Muscle layer of colon (tissue), 2 donors: ENCODE data around the gene MITF.
A peak's percentile ranks its signal among the peaks of the same experiment; 100 is the strongest.

ENCODE experiments used
- H3K27ac ChIP-seq: one replicate; pipeline ENCODE4 v1.7.0; 2013; ENCODE audit warnings: low read depth, mild to moderate bottlenecking, low read length, moderate library complexity
- H3K27me3 ChIP-seq, 2 donors: one replicate each; pipeline ENCODE4 v1.7.0; 2013; ENCODE audit warnings: low read length in 2 of 2, mild to moderate bottlenecking in 2 of 2; ENCODE audit not compliant: insufficient read depth in 2 of 2, control insufficient read depth in 1 of 2
- H3K36me3 ChIP-seq: one replicate; pipeline ENCODE4 v1.7.0; 2013; ENCODE audit warnings: mild to moderate bottlenecking, low read length; ENCODE audit not compliant: insufficient read depth
- H3K4me1 ChIP-seq: one replicate; pipeline ENCODE4 v1.7.0; 2013; ENCODE audit warnings: mild to moderate bottlenecking, low read length; ENCODE audit not compliant: insufficient read depth
- H3K4me3 ChIP-seq, 2 donors: one replicate each; pipeline ENCODE4 v1.7.0; 2013; ENCODE audit warnings: low read length in 2 of 2, low read depth in 1 of 2, mild to moderate bottlenecking in 1 of 2, moderate library complexity in 1 of 2
- H3K9ac ChIP-seq: one replicate; pipeline ENCODE4 v1.7.0; 2013; ENCODE audit warnings: low read length
- H3K9me3 ChIP-seq: one replicate; pipeline ENCODE4 v1.7.0; 2013; ENCODE audit warnings: mild to moderate bottlenecking, low read length
- donor health status: abdominal sarcoma.
- donor health status: Adenocarcinoma of cecum.

MITF gene

DNA sequence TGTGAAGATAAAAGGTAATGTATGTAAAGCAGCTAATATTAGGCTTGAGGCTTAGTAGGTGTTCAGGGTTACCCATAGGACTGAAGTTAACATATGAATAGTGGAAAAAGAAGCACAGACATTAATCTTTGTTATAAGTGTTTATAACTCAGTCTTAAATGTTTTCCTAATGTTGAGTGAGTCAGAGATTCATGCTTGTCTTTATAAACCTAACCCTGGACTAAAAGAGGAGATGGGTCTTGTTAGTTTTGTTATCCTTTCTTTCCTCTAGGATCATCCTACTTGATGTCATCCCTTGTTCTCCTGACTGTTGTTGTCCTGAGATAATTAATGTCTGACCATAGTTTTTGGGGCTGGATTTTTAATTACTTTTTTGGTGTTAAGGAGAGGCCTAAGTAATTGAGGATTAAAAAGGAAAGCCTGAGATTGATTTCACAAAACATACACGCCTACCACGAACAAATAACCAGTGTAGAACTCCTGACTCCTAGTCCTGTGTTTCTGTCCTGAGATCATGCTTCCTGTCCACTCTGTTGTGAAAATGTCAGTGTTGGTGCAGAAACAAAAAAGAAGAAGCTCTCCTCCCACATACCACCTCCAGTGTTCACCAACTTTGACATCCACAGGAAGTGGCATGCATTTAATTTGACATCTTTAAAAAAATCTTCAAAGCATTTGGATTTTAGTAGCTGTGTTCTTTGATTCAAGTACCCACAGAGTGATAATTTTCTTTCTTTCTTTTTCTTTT is 8.4 kb downstream of the MITF start:
- Histone ChIP-seq H3K27me3 (no peaks in the 10 kb centered on the region), H3K4me1 (peaks cover 91% of the 10 kb centered on the region), H3K27ac (peak overlapping the region; percentile 40), H3K4me3 (no peak overlapping the region), H3K36me3 (no peaks in the 10 kb centered on the region), H3K9me3 (no peaks in the 10 kb centered on the region), H3K9ac (no peak overlapping the region)

GRCh38 chr3:69748503-69748902 is 9.2 kb downstream of the MITF start:
- Histone ChIP-seq H3K4me3 (peak overlapping the region in 1 of 2 donors; percentile 4), H3K36me3 (no peaks in the 10 kb centered on the region), H3K4me1 (peaks cover 83% of the 10 kb centered on the region), H3K27me3 (no peaks in the 10 kb centered on the region), H3K27ac (peak overlapping the region; percentile 49), H3K9ac (no peak overlapping the region), H3K9me3 (no peaks in the 10 kb centered on the region)

GRCh38 chr3:69749461-69749860 is 10.2 kb downstream of the MITF start:
- Histone ChIP-seq H3K4me3 (no peak overlapping the region), H3K27me3 (no peaks in the 10 kb centered on the region), H3K9me3 (no peaks in the 10 kb centered on the region), H3K27ac (peak overlapping the region; percentile 16), H3K4me1 (peaks cover 74% of the 10 kb centered on the region), H3K9ac (no peak overlapping the region), H3K36me3 (no peaks in the 10 kb centered on the region)

DNA sequence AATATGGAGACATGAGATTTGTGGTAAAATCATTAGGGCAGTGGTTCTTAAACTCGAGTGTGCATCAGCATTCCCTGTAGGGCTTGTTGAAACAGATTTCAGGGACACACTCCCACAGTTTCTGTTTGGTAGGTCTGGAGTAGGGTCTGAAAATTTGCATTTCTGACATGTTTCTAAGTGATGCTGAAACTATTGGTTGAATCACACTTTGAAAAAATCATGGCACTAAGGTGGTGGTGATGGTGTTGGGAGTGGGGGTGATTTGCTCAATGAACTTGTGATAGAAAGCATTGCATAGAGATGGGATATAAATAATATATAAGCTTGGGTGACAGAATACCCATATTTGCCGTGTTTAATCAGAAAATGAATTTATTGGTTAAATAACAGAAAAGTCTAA is 11.3 kb downstream of the MITF start:
- H3K27ac ChIP-seq, result peak overlapping the region; percentile 47
- no peaks in the 10 kb centered on the region for H3K36me3 ChIP-seq
- no peak overlapping the region for H3K9ac ChIP-seq
- H3K9me3 ChIP-seq, result no peaks in the 10 kb centered on the region
- peaks cover 65% of the 10 kb centered on the region for H3K4me1 ChIP-seq
- H3K4me3 ChIP-seq, result no peak overlapping the region
- H3K27me3 ChIP-seq, result no peaks in the 10 kb centered on the region

DNA sequence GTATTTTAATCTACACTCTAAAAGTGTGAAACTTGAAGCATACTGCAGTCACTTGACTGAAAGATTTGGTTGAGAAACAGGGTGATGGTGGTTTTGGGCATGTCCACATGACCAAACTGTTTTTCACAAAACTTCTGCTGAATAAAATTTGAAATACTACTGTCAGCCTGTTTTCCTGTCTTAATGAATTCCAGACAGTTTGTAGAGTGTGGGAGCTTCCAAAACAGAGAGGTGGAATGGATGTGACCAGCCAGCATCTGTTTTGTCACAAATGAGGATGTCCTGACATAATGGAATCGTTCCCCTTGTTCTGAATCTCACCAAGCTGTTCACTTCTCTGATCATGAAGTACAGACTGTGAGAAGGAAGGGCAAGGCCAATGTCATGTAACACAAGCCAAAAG is 11.8 kb downstream of the MITF start:
- Histone ChIP-seq H3K27ac (peak overlapping the region; percentile 47), H3K9ac (no peak overlapping the region)

GRCh38 chr3:69752241-69752640 is 13.0 kb downstream of the MITF start:
- Histone ChIP-seq H3K36me3 (no peaks in the 10 kb centered on the region), H3K9me3 (no peaks in the 10 kb centered on the region), H3K4me3 (no peak overlapping the region), H3K9ac (no peak overlapping the region), H3K27ac (peak overlapping the region; percentile 20), H3K4me1 (peaks cover 49% of the 10 kb centered on the region), H3K27me3 (no peaks in the 10 kb centered on the region)

More for the DNA sequence above, 11.8 kb downstream of the MITF start:
- H3K4me1 ChIP-seq, result peaks cover 60% of the 10 kb centered on the region
- no peaks in the 10 kb centered on the region for H3K9me3 ChIP-seq
- H3K27me3 ChIP-seq, result no peaks in the 10 kb centered on the region
- no peak overlapping the region for H3K4me3 ChIP-seq
- no peaks in the 10 kb centered on the region for H3K36me3 ChIP-seq

DNA sequence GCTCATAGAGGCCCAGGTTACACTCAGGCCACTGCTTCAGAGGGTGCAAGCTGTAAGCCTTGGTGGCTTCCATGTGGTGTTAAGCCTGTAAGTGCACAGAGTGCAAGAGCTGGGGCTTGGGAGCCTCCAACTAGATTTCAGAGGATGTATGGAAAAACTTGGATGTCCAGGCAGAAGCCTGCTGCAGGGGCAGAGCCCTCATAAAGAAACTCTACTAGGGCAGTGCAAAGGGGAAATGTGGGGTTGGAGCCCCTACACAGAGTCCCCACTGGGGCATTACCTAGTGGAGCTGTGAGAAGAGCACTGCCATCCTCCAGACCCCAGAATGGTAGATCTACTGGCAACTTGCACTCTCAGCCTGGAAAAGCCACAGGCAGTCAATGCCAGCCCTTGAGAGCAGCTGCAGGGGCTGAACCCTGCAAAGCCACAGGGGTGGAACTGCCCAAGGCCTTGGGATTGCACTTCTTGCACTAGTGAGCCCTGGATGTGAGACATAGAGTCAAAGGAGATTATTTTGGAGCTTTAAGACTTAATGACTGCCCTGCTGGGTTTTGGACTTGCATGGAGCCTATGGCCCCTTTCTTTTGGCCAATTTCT is 14.0 kb downstream of the MITF start:
- Histone ChIP-seq H3K9me3 (no peaks in the 10 kb centered on the region), H3K4me3 (no peak overlapping the region), H3K27ac (no peak overlapping the region), H3K27me3 (no peaks in the 10 kb centered on the region), H3K36me3 (no peaks in the 10 kb centered on the region), H3K9ac (no peak overlapping the region), H3K4me1 (peaks cover 43% of the 10 kb centered on the region)

DNA sequence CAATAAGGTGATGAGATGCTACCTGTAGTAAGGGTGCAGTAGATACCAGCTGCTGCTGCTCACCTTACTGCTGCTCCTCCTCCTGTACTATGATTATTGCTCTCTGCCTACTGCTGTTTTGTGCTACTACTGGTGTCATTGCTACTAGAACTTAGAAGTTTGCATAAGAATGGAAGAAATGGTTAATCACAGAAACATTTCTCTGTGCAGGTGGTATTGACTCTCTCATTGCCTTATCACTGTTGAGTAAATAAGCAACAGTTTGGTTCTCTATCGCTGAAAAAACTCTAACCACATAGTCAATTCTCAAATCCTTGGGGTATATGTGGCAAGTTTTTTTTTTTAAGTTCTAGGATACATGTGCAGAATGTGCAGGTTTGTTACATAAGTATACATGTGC is 16.5 kb downstream of the MITF start:
- Histone ChIP-seq H3K27ac (no peak overlapping the region), H3K4me1 (peaks cover 29% of the 10 kb centered on the region), H3K9ac (no peak overlapping the region), H3K27me3 (no peaks in the 10 kb centered on the region), H3K4me3 (no peak overlapping the region), H3K36me3 (no peaks in the 10 kb centered on the region), H3K9me3 (no peaks in the 10 kb centered on the region)

- peak overlapping the region in 1 of 2 donors; percentile 39 for H3K4me3 ChIP-seq
- H3K27me3 ChIP-seq, result no peaks in the 10 kb centered on the region
- no peaks in the 10 kb centered on the region for H3K9me3 ChIP-seq
- H3K27ac ChIP-seq, result peak overlapping the region; percentile 71
- H3K9ac ChIP-seq, result no peak overlapping the region
- peaks cover 62% of the 10 kb centered on the region for H3K4me1 ChIP-seq
- no peaks in the 10 kb centered on the region for H3K36me3 ChIP-seq
Measured at GRCh38 chr3:69761896-69762767, 22.9 kb downstream of the MITF start.

- Histone ChIP-seq H3K9ac (no peak overlapping the region), H3K27me3 (no peaks in the 10 kb centered on the region), H3K4me1 (peaks cover 61% of the 10 kb centered on the region), H3K36me3 (no peaks in the 10 kb centered on the region), H3K9me3 (no peaks in the 10 kb centered on the region), H3K4me3 (peak overlapping the region in 1 of 2 donors; percentile 39), H3K27ac (peak overlapping the region; percentile 71)
Measured at GRCh38 chr3:69762768-69763229, 23.5 kb downstream of the MITF start.

DNA sequence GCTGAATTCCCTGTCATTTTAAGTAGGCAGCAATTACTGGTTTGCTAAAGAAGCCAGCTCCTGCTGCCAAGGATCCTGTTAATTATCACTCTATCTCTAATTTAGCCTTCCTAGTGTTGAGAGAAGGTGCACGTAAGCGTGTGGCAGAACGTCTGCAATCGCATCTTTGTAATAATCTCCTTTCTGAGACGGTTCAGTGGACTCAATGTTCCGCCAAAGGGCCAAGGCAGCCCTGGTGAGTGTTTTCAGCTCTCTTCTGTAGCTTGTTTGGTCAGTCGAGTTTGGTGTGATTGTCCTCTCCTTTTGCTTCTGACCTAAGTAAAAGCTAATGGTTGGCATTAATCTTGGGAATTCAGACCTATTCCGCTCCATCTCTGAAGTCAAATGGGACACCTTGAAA is 24.2 kb downstream of the MITF start:
- no peak overlapping the region for H3K9ac ChIP-seq

More for the DNA sequence above, 24.2 kb downstream of the MITF start:
- no peaks in the 10 kb centered on the region for H3K9me3 ChIP-seq
- H3K4me3 ChIP-seq, result peak overlapping the region in 1 of 2 donors; percentile 16
- peak overlapping the region; percentile 71 for H3K27ac ChIP-seq
- H3K36me3 ChIP-seq, result no peaks in the 10 kb centered on the region
- H3K4me1 ChIP-seq, result peaks cover 67% of the 10 kb centered on the region
- H3K27me3 ChIP-seq, result no peaks in the 10 kb centered on the region
